HCT116 (cell line): ENCODE measurements around the gene WASF2.

Source experiments
- CTCF ChIP-seq, 3 experiments: fragments of 200-600 bp in 1 of 3; sonication (generic) in 1 of 3; IDR thresholded peaks in 2 of 3; conservative IDR thresholded peaks in 1 of 3; 2 replicates each; pipeline ENCODE4 v1.5.1; 2012 to 2017; ENCODE audit warnings: low read depth in 2 of 3, low read length in 2 of 3, antibody characterized with exemption in 1 of 3, borderline replicate concordance in 1 of 3, control low read depth in 1 of 3, mild to moderate bottlenecking in 1 of 3, mixed read lengths in 1 of 3, mixed run types in 1 of 3, moderate library complexity in 1 of 3; ENCODE audit not compliant: insufficient read depth in 1 of 3
- EZH2 ChIP-seq: fragments of 200-600 bp; sonication (generic); IDR thresholded peaks from 2 replicates; pipeline ENCODE4 v1.6.1; 2017; ENCODE audit warnings: antibody characterized with exemption, mixed run types
- MAX ChIP-seq: IDR thresholded peaks from 2 replicates; pipeline ENCODE4 v1.6.1; 2012
- POLR2A ChIP-seq: IDR thresholded peaks from 2 replicates; pipeline ENCODE4 v1.7.0; 2011; ENCODE audit warnings: borderline replicate concordance; ENCODE audit not compliant: insufficient read depth, insufficient read length; ENCODE audit errors: extremely low read depth
- POLR2AphosphoS5 ChIP-seq: IDR thresholded peaks from 2 replicates; pipeline ENCODE4 v1.6.1; 2011; ENCODE audit warnings: mild to moderate bottlenecking, low read depth, low read length, moderate library complexity
- RAD21 ChIP-seq: IDR thresholded peaks from 2 replicates; pipeline ENCODE4 v1.6.1; 2012; ENCODE audit warnings: low read depth, mild to moderate bottlenecking
- REST ChIP-seq: IDR thresholded peaks from 2 replicates; pipeline ENCODE4 v1.6.1; 2012; ENCODE audit warnings: low read depth
- YY1 ChIP-seq: IDR thresholded peaks from 2 replicates; pipeline ENCODE4 v1.6.1; 2011; ENCODE audit warnings: low read length, low read depth, moderate library complexity, mild to moderate bottlenecking; ENCODE audit not compliant: insufficient replicate concordance; ENCODE audit errors: extremely low read depth
- ZFX ChIP-seq: fragments of 450-650 bp; IDR thresholded peaks from 2 replicates; pipeline ENCODE4 v1.6.1; 2017
- ZNF274 ChIP-seq: fragments of 200-500 bp; sonication (Bioruptor generic); IDR thresholded peaks from 2 replicates; pipeline ENCODE4 v1.6.1; 2014; ENCODE audit warnings: mild to moderate bottlenecking, low read depth, low read length, inconsistent platforms

- TF ChIP-seq POLR2AphosphoS5 (no peak), YY1 (no peak), RAD21 (no peak), ZNF274 (no peak), EZH2 (no peak), CTCF (IDR thresholded peaks at IDR 0.05 in 2 of 3, conservative IDR thresholded peaks at IDR 0.05 in 1 of 3; ENCODE audit: borderline replicate concordance in 1 of 3, insufficient read depth in 1 of 3, low read depth in 2 of 3, low read length in 2 of 3) (no peak), ZFX (no peak), POLR2A (no peak), MAX (no peak), REST (no peak)
Observed at GRCh38 chr1:27409669-27410068, 80.3 kb downstream of the WASF2 start.
